ENCODE results near the gene KDELR1. TPM values are rescaled to one million over a fixed set of nuclear protein-coding genes. Genes with fewer than 3 reads are reported as not detected.

Gene KDELR1
- total and polyA plus RNA-seq, 2 experiments from 2014 or later: 159 to 186 TPM

DNA sequence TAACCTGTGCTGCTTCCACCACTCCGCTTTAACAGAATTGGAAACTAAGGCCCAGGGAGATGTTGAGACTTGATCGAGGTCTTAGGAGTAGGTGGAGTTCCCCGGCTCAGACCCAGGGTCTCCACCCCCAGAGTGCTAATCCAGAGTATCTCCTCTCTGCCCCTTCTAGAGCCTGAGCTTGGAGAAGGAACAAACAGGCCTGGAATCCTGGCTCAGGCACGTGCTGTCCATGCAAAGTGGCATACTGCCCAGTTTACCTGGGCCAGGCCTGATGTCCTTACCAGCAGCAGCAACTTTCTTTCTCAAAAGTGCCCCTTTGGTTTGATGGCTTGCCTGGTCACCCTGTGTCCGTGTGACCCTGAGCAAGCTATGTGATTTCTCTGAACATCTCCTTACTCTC lies 23.5 kb downstream of the KDELR1 start:
- Histone ChIP-seq H3K27ac (no peak overlapping the region), H3K4me3 (no peak overlapping the region), H3K36me3 (no peaks in the 10 kb centered on the region), H3K27me3 (no peaks in the 10 kb centered on the region), H3K9me3 (ENCODE audit: low read depth) (no peaks in the 10 kb centered on the region), H3K4me1 (ENCODE audit: low read depth) (peaks cover 4% of the 10 kb centered on the region)
- DNase-seq (ENCODE audit: low read depth in 1 of 2, low spot score in 1 of 2): no peak
- TF ChIP-seq, protein P1, sequence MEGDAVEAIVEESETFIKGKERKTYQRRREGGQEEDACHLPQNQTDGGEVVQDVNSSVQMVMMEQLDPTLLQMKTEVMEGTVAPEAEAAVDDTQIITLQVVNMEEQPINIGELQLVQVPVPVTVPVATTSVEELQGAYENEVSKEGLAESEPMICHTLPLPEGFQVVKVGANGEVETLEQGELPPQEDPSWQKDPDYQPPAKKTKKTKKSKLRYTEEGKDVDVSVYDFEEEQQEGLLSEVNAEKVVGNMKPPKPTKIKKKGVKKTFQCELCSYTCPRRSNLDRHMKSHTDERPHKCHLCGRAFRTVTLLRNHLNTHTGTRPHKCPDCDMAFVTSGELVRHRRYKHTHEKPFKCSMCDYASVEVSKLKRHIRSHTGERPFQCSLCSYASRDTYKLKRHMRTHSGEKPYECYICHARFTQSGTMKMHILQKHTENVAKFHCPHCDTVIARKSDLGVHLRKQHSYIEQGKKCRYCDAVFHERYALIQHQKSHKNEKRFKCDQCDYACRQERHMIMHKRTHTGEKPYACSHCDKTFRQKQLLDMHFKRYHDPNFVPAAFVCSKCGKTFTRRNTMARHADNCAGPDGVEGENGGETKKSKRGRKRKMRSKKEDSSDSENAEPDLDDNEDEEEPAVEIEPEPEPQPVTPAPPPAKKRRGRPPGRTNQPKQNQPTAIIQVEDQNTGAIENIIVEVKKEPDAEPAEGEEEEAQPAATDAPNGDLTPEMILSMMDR (IDR thresholded peaks at IDR 0.05; ENCODE audit: low read depth, low read length): no peak

- H3K27ac ChIP-seq: no peak overlapping the region
Measured at GRCh38 chr19:48365602-48366001, 25.7 kb downstream of the KDELR1 start.

GRCh38 chr19:48364598-48365348 lies 26.6 kb downstream of the KDELR1 start:
- Histone ChIP-seq H3K4me1 (ENCODE audit: low read depth) (peaks cover 4% of the 10 kb centered on the region), H3K27ac (no peak overlapping the region), H3K27me3 (no peaks in the 10 kb centered on the region), H3K36me3 (no peaks in the 10 kb centered on the region), H3K9me3 (ENCODE audit: low read depth) (no peaks in the 10 kb centered on the region), H3K4me3 (no peak overlapping the region)
- TF ChIP-seq, protein P1 (IDR thresholded peaks at IDR 0.05; ENCODE audit: low read depth, low read length): no peak
- DNase-seq (ENCODE audit: low read depth in 1 of 2, low spot score in 1 of 2): no peak

More at GRCh38 chr19:48365602-48366001, 25.7 kb downstream of the KDELR1 start:
- H3K9me3 ChIP-seq (ENCODE audit: low read depth): no peaks in the 10 kb centered on the region
- H3K27me3 ChIP-seq: no peaks in the 10 kb centered on the region
- TF ChIP-seq, protein P1 (IDR thresholded peaks at IDR 0.05; ENCODE audit: low read depth, low read length): no peak
- H3K4me3 ChIP-seq: no peak overlapping the region
- H3K36me3 ChIP-seq: no peaks in the 10 kb centered on the region
- peaks cover 4% of the 10 kb centered on the region for H3K4me1 ChIP-seq (ENCODE audit: low read depth)
- no peak for DNase-seq (ENCODE audit: low read depth in 1 of 2, low spot score in 1 of 2)

GRCh38 chr19:48363810-48364597 lies 27.3 kb downstream of the KDELR1 start, which contains the start of the genes SYNGR4 and TMEM143:
TSS of gene SYNGR4 (plus strand) at chr19:48364367. CDS start at chr19:48365843, 1,476 bp downstream.
TSS of gene TMEM143 (minus strand) at chr19:48363940. CDS start at chr19:48363920, 20 bp downstream.
- Histone ChIP-seq H3K4me3 (peak within 1 kb of the TSS; percentile 19), H3K9me3 (ENCODE audit: low read depth) (no peaks in the 10 kb centered on the region), H3K4me1 (ENCODE audit: low read depth) (peaks cover 4% of the 10 kb centered on the region), H3K27me3 (no peaks in the 10 kb centered on the region), H3K36me3 (no peaks in the 10 kb centered on the region), H3K27ac (peak within 1 kb of the TSS; percentile 82)
- peak; percentile 100 for DNase-seq (ENCODE audit: low read depth in 1 of 2, low spot score in 1 of 2)
- TF ChIP-seq, protein P1 (IDR thresholded peaks at IDR 0.05; ENCODE audit: low read depth, low read length): no peak

- Histone ChIP-seq H3K4me3 (peak overlapping the region; percentile 19), H3K27me3 (no peaks in the 10 kb centered on the region), H3K36me3 (no peaks in the 10 kb centered on the region), H3K27ac (peak overlapping the region; percentile 82), H3K4me1 (ENCODE audit: low read depth) (peaks cover 4% of the 10 kb centered on the region), H3K9me3 (ENCODE audit: low read depth) (no peaks in the 10 kb centered on the region)
- DNase-seq (ENCODE audit: low read depth in 1 of 2, low spot score in 1 of 2): no peak
- TF ChIP-seq, protein P1 (IDR thresholded peaks at IDR 0.05; ENCODE audit: low read depth, low read length): no peak
Measured at GRCh38 chr19:48363500-48363809, 27.9 kb downstream of the KDELR1 start.
